Stimulated activated naive CD8-positive, alpha-beta T cell treated with anti-CD3 and anti-CD28 coated beads, Interleukin-15, amount 100 ng/mL, for 72 hours (primary cell): ENCODE measurements around the gene ASTN1.

Experiments
- ATAC-seq: fragments of 150-1000 bp; cut with Tn5 transposase; 2 replicates; pipeline ENCODE4 v1.10.0; 2021; ENCODE audit warnings: mild to moderate bottlenecking, moderate library complexity
- DNase-seq, 2 donors: peaks; one replicate each; pipeline ENCODE4 v3.0.0; 2021 to 2022
- H3K27ac Mint-ChIP-seq, 2 donors: one replicate each; pipeline ENCODE4 v1.8.0; 2022; ENCODE audit warnings: mild to moderate bottlenecking in 2 of 2, mixed read lengths in 2 of 2, moderate library complexity in 2 of 2
- H3K27me3 Mint-ChIP-seq: one replicate; pipeline ENCODE4 v1.8.0; 2022; ENCODE audit warnings: mixed read lengths
- H3K4me1 Mint-ChIP-seq: one replicate; pipeline ENCODE4 v1.8.0; 2022; ENCODE audit warnings: mild to moderate bottlenecking, mixed read lengths
- H3K4me3 Mint-ChIP-seq, 2 donors: one replicate each; pipeline ENCODE4 v1.8.0; 2022; ENCODE audit warnings: mild to moderate bottlenecking in 2 of 2, mixed read lengths in 2 of 2, moderate library complexity in 1 of 2
- H3K9me3 Mint-ChIP-seq, 2 donors: one replicate each; pipeline ENCODE4 v1.8.0; 2022; ENCODE audit warnings: mixed read lengths in 2 of 2

Gene ASTN1

DNA sequence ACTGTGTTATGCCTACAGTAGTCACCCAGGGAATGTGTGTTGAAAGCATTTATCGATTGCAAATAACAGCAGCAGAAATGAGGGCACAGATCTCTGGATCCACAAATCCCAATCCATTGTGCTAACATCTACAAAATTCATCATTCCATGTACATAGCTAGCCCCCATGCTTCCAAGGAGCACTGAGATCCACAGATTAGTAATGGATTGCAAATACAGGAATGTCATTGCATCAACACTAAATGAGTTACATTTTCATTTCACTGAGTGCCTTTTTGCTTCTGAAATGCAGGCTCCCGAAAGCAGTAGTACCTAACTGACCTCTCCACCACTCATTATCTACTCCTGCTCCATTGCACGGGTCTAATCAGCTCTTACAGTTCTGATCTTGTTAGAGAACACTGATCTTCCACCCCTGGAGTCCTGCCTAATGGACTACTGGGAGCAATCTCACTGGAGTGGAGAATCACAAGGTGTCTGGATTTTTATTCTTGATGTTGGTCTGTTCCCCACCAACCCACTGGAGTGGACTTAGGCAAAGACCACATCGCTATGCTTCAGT, 30.5 kb downstream of the ASTN1 start:
- Mint-ChIP-seq H3K27ac (no peak overlapping the region), H3K4me3 (no peak overlapping the region), H3K9me3 (peaks cover 8 to 9% of the 10 kb centered on the region in 2 donors), H3K4me1 (no peaks in the 10 kb centered on the region), H3K27me3 (no peaks in the 10 kb centered on the region)
- no peak for ATAC-seq
- no peak for DNase-seq

DNA sequence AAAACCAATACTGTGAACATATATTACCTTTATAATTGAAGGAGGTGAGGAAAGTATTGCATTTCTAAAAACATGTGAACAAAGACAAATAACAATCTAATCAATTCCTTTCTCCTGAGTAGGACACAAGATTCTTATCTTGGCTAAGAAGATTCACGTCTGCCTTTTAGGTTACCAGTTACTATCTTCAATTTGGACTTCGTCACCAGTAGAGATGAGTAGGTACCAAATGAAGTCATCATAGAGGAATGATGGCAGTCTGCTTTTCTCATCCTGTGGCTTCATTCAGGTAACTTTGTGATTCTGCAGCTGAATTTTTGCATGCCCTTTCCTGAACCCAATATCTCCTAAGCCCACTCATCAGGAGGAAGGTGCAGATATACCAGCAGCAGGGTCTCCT, 32.4 kb downstream of the ASTN1 start:
- no peaks in the 10 kb centered on the region for H3K27me3 Mint-ChIP-seq
- DNase-seq: no peak
- ATAC-seq: no peak

DNA sequence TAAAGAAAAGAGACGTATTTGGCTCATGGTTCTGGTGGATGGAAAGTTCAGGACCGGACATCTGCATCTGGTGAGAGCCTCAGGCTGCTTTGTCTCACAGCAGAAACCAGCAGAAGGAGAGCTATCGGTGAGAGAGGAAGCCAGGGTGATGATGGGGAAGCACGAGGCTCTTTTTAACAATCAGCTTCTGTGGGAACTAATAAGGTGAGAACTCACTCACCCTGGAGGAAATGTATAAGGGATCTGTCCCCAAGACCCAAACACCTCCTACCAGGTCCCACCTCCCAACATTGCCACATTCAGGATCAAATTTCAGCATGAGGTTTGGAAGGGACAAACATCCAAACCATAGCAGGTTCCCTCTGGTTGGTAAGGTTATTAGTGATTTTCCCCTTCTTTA, 32.8 kb downstream of the ASTN1 start:
- Mint-ChIP-seq H3K4me3 (no peak overlapping the region), H3K27me3 (no peaks in the 10 kb centered on the region), H3K4me1 (no peaks in the 10 kb centered on the region), H3K9me3 (peaks cover 0 to 4% of the 10 kb centered on the region in 2 donors), H3K27ac (no peak overlapping the region)
- ATAC-seq (no peak), DNase-seq (no peak)

More for the DNA sequence above, 32.4 kb downstream of the ASTN1 start:
- Mint-ChIP-seq H3K4me3 (no peak overlapping the region), H3K9me3 (peaks cover 0 to 4% of the 10 kb centered on the region in 2 donors), H3K27ac (no peak overlapping the region), H3K4me1 (no peaks in the 10 kb centered on the region)

GRCh38 chr1:177130451-177130945, 34.0 kb downstream of the ASTN1 start:
- Mint-ChIP-seq H3K9me3 (peaks cover 0 to 4% of the 10 kb centered on the region in 2 donors), H3K4me1 (no peaks in the 10 kb centered on the region), H3K27me3 (no peaks in the 10 kb centered on the region), H3K4me3 (no peak overlapping the region), H3K27ac (no peak overlapping the region)
- DNase-seq (no peak), ATAC-seq (no peak)

- Mint-ChIP-seq H3K27ac (no peak overlapping the region), H3K9me3 (peaks cover 0 to 4% of the 10 kb centered on the region in 2 donors), H3K4me1 (no peaks in the 10 kb centered on the region), H3K4me3 (no peak overlapping the region), H3K27me3 (no peaks in the 10 kb centered on the region)
- ATAC-seq (no peak), DNase-seq (no peak)
Observed at GRCh38 chr1:177128665-177129281, 35.7 kb downstream of the ASTN1 start.

GRCh38 chr1:177126267-177126666, 38.2 kb downstream of the ASTN1 start:
- H3K27me3 Mint-ChIP-seq: no peaks in the 10 kb centered on the region
- no peaks in the 10 kb centered on the region for H3K4me1 Mint-ChIP-seq
- ATAC-seq (no peak), DNase-seq (no peak)
- peaks cover 4 to 6% of the 10 kb centered on the region in 2 donors for H3K9me3 Mint-ChIP-seq
- no peak overlapping the region for H3K4me3 Mint-ChIP-seq
- no peak overlapping the region for H3K27ac Mint-ChIP-seq

- DNase-seq: no peak
- no peaks in the 10 kb centered on the region for H3K4me1 Mint-ChIP-seq
- no peak overlapping the region for H3K4me3 Mint-ChIP-seq
- peaks cover 6 to 9% of the 10 kb centered on the region in 2 donors for H3K9me3 Mint-ChIP-seq
- ATAC-seq: no peak
- no peak overlapping the region for H3K27ac Mint-ChIP-seq
- peaks cover 6% of the 10 kb centered on the region for H3K27me3 Mint-ChIP-seq
Observed at GRCh38 chr1:177124577-177125278, 39.8 kb downstream of the ASTN1 start.

- no peak for DNase-seq
- Mint-ChIP-seq H3K4me3 (no peak overlapping the region), H3K9me3 (peaks cover 5 to 13% of the 10 kb centered on the region in 2 donors), H3K27ac (no peak overlapping the region), H3K4me1 (no peaks in the 10 kb centered on the region), H3K27me3 (peaks cover 6% of the 10 kb centered on the region)
- ATAC-seq: no peak
Observed at GRCh38 chr1:177122461-177123251, 41.9 kb downstream of the ASTN1 start.

- ATAC-seq (no peak), DNase-seq (no peak)
- Mint-ChIP-seq H3K27ac (no peak overlapping the region), H3K9me3 (peaks cover 5 to 13% of the 10 kb centered on the region in 2 donors), H3K4me3 (no peak overlapping the region), H3K4me1 (no peaks in the 10 kb centered on the region), H3K27me3 (peaks cover 6% of the 10 kb centered on the region)
Observed at GRCh38 chr1:177119311-177119710, 45.2 kb downstream of the ASTN1 start.

- no peak for DNase-seq
Observed at GRCh38 chr1:177118901-177119300, 45.6 kb downstream of the ASTN1 start.

DNA sequence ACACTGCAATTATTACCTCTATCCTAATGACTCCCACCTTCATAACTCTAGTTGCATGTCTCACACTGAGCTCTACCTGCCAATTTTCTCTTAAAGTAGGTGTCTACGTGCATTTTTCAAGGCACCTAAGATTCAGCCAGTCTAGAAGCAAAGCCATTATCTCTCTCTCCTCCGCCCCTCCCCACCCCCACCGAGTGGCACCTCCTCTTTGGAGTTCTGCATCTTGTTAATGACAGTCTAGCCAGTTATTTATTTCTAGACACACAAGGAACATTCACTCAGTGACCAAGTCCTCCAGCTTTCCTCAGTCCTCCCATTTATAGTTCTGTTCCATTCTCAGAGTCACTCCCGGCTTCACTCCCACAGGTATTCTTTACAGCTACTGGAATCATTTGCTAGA, 47.6 kb downstream of the ASTN1 start:
- Mint-ChIP-seq H3K27ac (no peak overlapping the region), H3K4me3 (no peak overlapping the region), H3K9me3 (peaks cover 9 to 18% of the 10 kb centered on the region in 2 donors), H3K4me1 (no peaks in the 10 kb centered on the region), H3K27me3 (peaks cover 12% of the 10 kb centered on the region)
- DNase-seq (no peak), ATAC-seq (no peak)

More at GRCh38 chr1:177118901-177119300, 45.6 kb downstream of the ASTN1 start:
- H3K27me3 Mint-ChIP-seq: peaks cover 6% of the 10 kb centered on the region
- peaks cover 5 to 13% of the 10 kb centered on the region in 2 donors for H3K9me3 Mint-ChIP-seq
- H3K27ac Mint-ChIP-seq: no peak overlapping the region
- no peak for ATAC-seq
- no peak overlapping the region for H3K4me3 Mint-ChIP-seq
- no peaks in the 10 kb centered on the region for H3K4me1 Mint-ChIP-seq

- Mint-ChIP-seq H3K27ac (no peak overlapping the region), H3K27me3 (no peaks in the 10 kb centered on the region), H3K9me3 (peaks cover 7 to 9% of the 10 kb centered on the region in 2 donors), H3K4me3 (no peak overlapping the region), H3K4me1 (no peaks in the 10 kb centered on the region)
- ATAC-seq: no peak
- no peak for DNase-seq
Observed at GRCh38 chr1:177106614-177107365, 57.7 kb downstream of the ASTN1 start.

DNA sequence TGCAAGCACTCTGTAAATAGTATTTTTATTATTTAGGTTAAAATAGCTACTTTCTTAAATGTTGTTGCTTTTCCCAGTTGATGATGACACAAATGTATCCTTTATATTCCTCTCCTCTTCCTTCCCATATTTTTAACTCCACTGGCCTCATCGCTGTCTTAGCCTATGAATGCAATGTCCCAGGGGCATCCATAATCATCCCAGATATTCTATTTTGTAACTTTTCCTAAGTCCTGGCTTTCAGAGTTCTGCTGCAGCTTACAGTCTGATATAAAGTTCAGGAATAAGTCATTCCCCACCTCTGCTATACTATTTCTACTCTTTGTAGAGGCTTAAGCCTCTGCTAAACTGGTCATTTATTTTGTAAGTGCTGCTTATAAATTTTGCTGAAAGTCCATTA, 58.3 kb downstream of the ASTN1 start:
- DNase-seq (no peak), ATAC-seq (no peak)
- peaks cover 7 to 9% of the 10 kb centered on the region in 2 donors for H3K9me3 Mint-ChIP-seq
- H3K27ac Mint-ChIP-seq: no peak overlapping the region
- H3K4me1 Mint-ChIP-seq: no peaks in the 10 kb centered on the region
- H3K4me3 Mint-ChIP-seq: no peak overlapping the region
- H3K27me3 Mint-ChIP-seq: no peaks in the 10 kb centered on the region

- H3K27me3 Mint-ChIP-seq: no peaks in the 10 kb centered on the region
- H3K27ac Mint-ChIP-seq: peak overlapping the region in 1 of 2 donors; percentile 60
- H3K4me3 Mint-ChIP-seq: no peak overlapping the region
- H3K9me3 Mint-ChIP-seq: peaks cover 0 to 12% of the 10 kb centered on the region in 2 donors
- H3K4me1 Mint-ChIP-seq: no peaks in the 10 kb centered on the region
- no peak for DNase-seq
- ATAC-seq: no peak
Observed at GRCh38 chr1:177103005-177103852, 61.3 kb downstream of the ASTN1 start.
